HG03439 (cell line): ENCODE data around the gene C1QTNF12.

Source experiments
- ATAC-seq: cut with Tn5 transposase; IDR thresholded peaks from one replicate; pipeline ENCODE4 v1.9.1; 2021; ENCODE audit warnings: mild to moderate bottlenecking, moderate library complexity; ENCODE audit not compliant: unreplicated experiment

Gene C1QTNF12

GRCh38 chr1:1246577-1247340 lies at the start of gene C1QTNF12:
TSS of gene C1QTNF12 (minus strand) at chr1:1246722. CDS start at chr1:1246690, 32 bp downstream.
- ATAC-seq = no peak

- no peak for ATAC-seq
Observed at GRCh38 chr1:1295154-1295923, 48.8 kb upstream of the C1QTNF12 start.

- no peak for ATAC-seq
Observed at GRCh38 chr1:1294250-1294890, 47.8 kb upstream of the C1QTNF12 start.

- no peak for ATAC-seq
Observed at GRCh38 chr1:1293263-1294249, 47.0 kb upstream of the C1QTNF12 start.

- no peak for ATAC-seq
Observed at GRCh38 chr1:1292851-1293250, 46.3 kb upstream of the C1QTNF12 start.

GRCh38 chr1:1292442-1292779 lies 45.9 kb upstream of the C1QTNF12 start:
- no peak for ATAC-seq

- ATAC-seq = no peak
Observed at GRCh38 chr1:1291548-1292441, 45.3 kb upstream of the C1QTNF12 start.

- ATAC-seq = no peak
Observed at GRCh38 chr1:1291023-1291528, 44.6 kb upstream of the C1QTNF12 start.

- no peak for ATAC-seq
Observed at GRCh38 chr1:1290238-1290731, 43.8 kb upstream of the C1QTNF12 start.

GRCh38 chr1:1287288-1288110 lies 41.0 kb upstream of the C1QTNF12 start:
- ATAC-seq = no peak

GRCh38 chr1:1286313-1287261 lies 40.1 kb upstream of the C1QTNF12 start:
- ATAC-seq = no peak

- no peak for ATAC-seq
Observed at GRCh38 chr1:1285611-1286311, 39.2 kb upstream of the C1QTNF12 start.

GRCh38 chr1:1285102-1285571 lies 38.6 kb upstream of the C1QTNF12 start:
- ATAC-seq = no peak

- no peak for ATAC-seq
Observed at GRCh38 chr1:1284221-1285101, 37.9 kb upstream of the C1QTNF12 start.

- ATAC-seq = no peak
Observed at GRCh38 chr1:1283821-1284220, 37.3 kb upstream of the C1QTNF12 start.

GRCh38 chr1:1282998-1283397 lies 36.5 kb upstream of the C1QTNF12 start:
- ATAC-seq = no peak
